ENCODE results near the gene CTRB2. TPM values are rescaled to one million over a fixed set of nuclear protein-coding genes. Genes with fewer than 3 reads are reported as not detected.

Gene CTRB2
- total RNA-seq, 1 donor from 2014 or later, result not detected

DNA sequence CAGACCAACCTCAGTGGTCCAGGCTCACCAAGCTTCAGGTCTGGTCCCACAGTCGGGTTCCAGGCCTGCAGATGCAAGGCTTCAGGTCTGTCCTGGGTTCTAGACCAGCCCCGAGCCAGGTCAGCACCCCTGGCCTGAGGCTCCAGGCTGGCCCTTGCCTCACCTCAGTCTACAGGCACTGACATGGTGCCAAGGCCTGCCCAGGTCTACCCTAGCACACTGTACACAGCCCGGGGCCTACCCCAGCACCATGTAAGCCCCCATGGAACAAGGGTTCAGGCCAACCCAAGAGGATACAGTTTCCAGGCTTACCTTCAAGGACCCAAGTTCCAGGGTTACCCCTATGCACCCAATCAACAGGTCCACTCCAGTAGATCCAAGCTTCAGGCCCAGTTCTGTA lies 31.9 kb downstream of the CTRB2 start:
- TF ChIP-seq, protein P1, sequence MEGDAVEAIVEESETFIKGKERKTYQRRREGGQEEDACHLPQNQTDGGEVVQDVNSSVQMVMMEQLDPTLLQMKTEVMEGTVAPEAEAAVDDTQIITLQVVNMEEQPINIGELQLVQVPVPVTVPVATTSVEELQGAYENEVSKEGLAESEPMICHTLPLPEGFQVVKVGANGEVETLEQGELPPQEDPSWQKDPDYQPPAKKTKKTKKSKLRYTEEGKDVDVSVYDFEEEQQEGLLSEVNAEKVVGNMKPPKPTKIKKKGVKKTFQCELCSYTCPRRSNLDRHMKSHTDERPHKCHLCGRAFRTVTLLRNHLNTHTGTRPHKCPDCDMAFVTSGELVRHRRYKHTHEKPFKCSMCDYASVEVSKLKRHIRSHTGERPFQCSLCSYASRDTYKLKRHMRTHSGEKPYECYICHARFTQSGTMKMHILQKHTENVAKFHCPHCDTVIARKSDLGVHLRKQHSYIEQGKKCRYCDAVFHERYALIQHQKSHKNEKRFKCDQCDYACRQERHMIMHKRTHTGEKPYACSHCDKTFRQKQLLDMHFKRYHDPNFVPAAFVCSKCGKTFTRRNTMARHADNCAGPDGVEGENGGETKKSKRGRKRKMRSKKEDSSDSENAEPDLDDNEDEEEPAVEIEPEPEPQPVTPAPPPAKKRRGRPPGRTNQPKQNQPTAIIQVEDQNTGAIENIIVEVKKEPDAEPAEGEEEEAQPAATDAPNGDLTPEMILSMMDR (IDR thresholded peaks at IDR 0.05; ENCODE audit: unreplicated experiment), result no peak
- H3K27me3 Mint-ChIP-seq (ENCODE audit: unreplicated experiment), result peaks cover 5% of the 10 kb centered on the region
- H3K36me3 Mint-ChIP-seq (ENCODE audit: low read depth, unreplicated experiment), result peaks cover 50% of the 10 kb centered on the region
- no peak overlapping the region for H3K27ac Mint-ChIP-seq (ENCODE audit: unreplicated experiment)
- H3K9me3 Mint-ChIP-seq (ENCODE audit: unreplicated experiment), result peaks cover 16% of the 10 kb centered on the region
- H3K4me3 Mint-ChIP-seq (ENCODE audit: unreplicated experiment), result peak overlapping the region; percentile 73
- no peaks in the 10 kb centered on the region for H3K4me1 Mint-ChIP-seq (ENCODE audit: unreplicated experiment)
- DNase-seq (ENCODE audit: low spot score), result no peak

- Mint-ChIP-seq H3K27me3 (ENCODE audit: unreplicated experiment) (peaks cover 5% of the 10 kb centered on the region), H3K9me3 (ENCODE audit: unreplicated experiment) (peaks cover 35% of the 10 kb centered on the region), H3K4me1 (ENCODE audit: unreplicated experiment) (no peaks in the 10 kb centered on the region), H3K4me3 (ENCODE audit: unreplicated experiment) (peak overlapping the region; percentile 82), H3K36me3 (ENCODE audit: low read depth, unreplicated experiment) (peaks cover 75% of the 10 kb centered on the region), H3K27ac (ENCODE audit: unreplicated experiment) (no peak overlapping the region)
- TF ChIP-seq, protein P1 (IDR thresholded peaks at IDR 0.05; ENCODE audit: unreplicated experiment), result no peak
- DNase-seq (ENCODE audit: low spot score), result no peak
Measured at GRCh38 chr16:75172578-75172977, 34.4 kb downstream of the CTRB2 start.

DNA sequence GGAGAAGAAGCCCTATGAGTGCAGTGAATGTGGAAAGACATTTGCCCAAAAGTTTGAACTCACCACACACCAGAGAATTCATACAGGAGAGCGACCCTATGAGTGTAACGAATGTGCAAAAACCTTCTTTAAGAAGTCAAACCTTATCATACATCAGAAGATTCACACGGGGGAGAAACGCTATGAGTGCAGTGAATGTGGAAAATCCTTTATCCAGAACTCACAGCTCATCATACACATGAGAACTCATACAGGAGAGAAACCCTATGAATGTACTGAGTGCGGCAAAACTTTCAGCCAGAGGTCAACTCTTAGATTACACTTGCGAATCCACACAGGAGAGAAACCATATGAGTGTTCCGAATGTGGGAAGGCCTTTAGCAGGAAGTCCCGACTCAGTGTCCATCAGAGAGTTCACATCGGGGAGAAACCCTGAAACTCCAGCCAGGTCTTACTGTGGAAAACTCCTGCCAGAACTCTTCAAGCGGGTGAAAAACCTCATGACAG lies 37.0 kb downstream of the CTRB2 start:
- TF ChIP-seq, protein P1 (IDR thresholded peaks at IDR 0.05; ENCODE audit: unreplicated experiment), result no peak
- Mint-ChIP-seq H3K27ac (ENCODE audit: unreplicated experiment) (no peak overlapping the region), H3K4me3 (ENCODE audit: unreplicated experiment) (peak overlapping the region; percentile 56), H3K36me3 (ENCODE audit: low read depth, unreplicated experiment) (peaks cover 91% of the 10 kb centered on the region), H3K9me3 (ENCODE audit: unreplicated experiment) (peaks cover 42% of the 10 kb centered on the region), H3K4me1 (ENCODE audit: unreplicated experiment) (no peaks in the 10 kb centered on the region), H3K27me3 (ENCODE audit: unreplicated experiment) (peaks cover 5% of the 10 kb centered on the region)
- no peak for DNase-seq (ENCODE audit: low spot score)

DNA sequence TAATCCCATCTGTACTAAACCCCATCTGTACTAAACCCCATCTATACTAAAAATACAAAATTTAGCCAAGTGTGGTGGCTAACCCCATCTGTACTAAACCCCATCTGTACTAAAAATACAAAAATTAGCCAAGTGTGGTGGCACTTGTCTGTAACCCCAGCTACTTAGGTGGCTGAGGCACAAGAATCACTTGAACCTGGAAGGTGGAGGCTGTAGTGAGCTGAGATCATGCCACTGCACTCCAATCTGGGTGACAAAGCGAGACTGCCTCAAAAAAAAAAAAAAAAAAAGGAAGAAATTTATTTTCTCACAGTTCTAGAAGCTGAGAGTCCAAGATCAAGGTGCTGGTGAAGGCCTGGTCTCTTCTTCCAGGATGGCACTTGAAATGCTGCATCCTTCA lies 46.6 kb downstream of the CTRB2 start:
- H3K9me3 Mint-ChIP-seq (ENCODE audit: unreplicated experiment), result peaks cover 4% of the 10 kb centered on the region
- H3K4me1 Mint-ChIP-seq (ENCODE audit: unreplicated experiment), result peaks cover 8% of the 10 kb centered on the region
- peaks cover 61% of the 10 kb centered on the region for H3K36me3 Mint-ChIP-seq (ENCODE audit: low read depth, unreplicated experiment)
- no peak for DNase-seq (ENCODE audit: low spot score)
- H3K4me3 Mint-ChIP-seq (ENCODE audit: unreplicated experiment), result no peak overlapping the region
- H3K27ac Mint-ChIP-seq (ENCODE audit: unreplicated experiment), result no peak overlapping the region
- peaks cover 1% of the 10 kb centered on the region for H3K27me3 Mint-ChIP-seq (ENCODE audit: unreplicated experiment)
- TF ChIP-seq, protein P1 (IDR thresholded peaks at IDR 0.05; ENCODE audit: unreplicated experiment), result no peak

Other genes with a start within 250 kb of the CTRB2 start
- gene WDR59, start 222.0 kb downstream of the CTRB2 start, total RNA-seq (ENCODE audit: unreplicated experiment), result 107 TPM
- gene ZNRF1, start 208.1 kb downstream of the CTRB2 start, total RNA-seq (ENCODE audit: unreplicated experiment), result 115 TPM
- 0.36 TPM for gene LDHD, start 90.4 kb downstream of the CTRB2 start, total RNA-seq (ENCODE audit: unreplicated experiment)
- 12.0 TPM for gene ZFP1, start 58.6 kb downstream of the CTRB2 start, total RNA-seq (ENCODE audit: unreplicated experiment)
- gene CTRB1, start 11.8 kb upstream of the CTRB2 start, total RNA-seq (ENCODE audit: unreplicated experiment), result not detected
- 182 TPM for gene BCAR1, start 44.5 kb upstream of the CTRB2 start, total RNA-seq (ENCODE audit: unreplicated experiment)
- 65.7 TPM for gene CFDP1, start 226.3 kb upstream of the CTRB2 start, total RNA-seq (ENCODE audit: unreplicated experiment)